ENCODE measurements around the gene SH3RF3.

The SH3RF3 gene

DNA sequence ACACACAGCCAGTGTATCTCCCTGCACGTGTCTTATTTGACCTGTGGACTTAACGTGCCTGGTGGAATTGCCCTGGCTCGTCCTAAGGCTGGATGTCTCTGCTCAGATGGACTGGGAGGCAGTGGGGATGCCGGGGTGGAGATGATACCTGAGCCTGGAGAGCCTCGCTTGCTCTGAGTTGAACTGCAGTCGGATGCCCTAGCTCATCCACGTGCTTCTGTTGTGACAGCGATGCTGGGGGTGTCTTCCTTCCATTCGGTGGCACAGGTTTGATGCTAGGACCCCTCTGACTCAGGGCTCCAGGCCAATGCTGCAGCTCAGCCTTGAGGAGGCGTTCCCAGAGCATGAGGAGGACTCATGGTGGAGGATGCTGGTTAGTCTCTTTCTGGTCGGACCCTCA is 117.6 kb downstream of the SH3RF3 start:
- no peak for DNase-seq

DNA sequence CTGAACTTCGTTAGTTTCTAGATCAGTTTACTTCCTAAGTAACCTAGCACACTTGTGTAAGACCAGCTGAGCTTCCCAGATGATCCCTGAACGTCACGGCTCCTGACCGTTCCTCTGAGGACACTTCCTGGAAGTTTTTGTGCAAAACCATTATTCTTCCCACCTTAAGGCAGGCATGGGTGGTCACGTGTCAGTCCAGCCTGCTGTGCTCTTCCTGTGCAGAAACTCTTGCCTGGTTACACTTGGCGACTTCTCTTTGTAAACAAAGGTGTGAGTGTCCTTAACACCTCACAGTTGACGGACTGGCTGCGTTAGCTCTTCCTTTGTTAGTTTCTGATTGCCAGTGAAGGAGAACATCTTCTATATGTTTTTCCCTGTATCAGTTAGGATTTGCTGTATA is 118.3 kb downstream of the SH3RF3 start:
- DNase-seq = no peak

DNA sequence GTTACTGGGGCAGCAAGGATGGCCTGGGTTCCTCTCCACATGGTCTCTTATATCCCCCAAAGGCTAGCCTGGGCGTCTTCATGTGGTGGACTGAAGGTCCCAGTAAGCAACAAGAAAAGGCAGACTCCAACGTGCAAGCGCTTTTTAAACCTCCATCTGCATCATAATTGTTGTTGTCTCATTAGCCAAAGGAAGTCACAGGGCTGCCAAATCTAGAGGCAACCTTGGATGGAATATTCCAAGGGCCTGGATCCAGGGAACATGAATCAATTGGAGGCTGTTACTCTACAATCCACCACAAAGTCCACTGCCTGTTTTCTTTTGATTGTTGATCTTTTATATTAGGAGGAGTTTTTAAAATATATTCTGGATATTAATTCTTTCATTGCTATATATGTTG is 118.8 kb downstream of the SH3RF3 start:
- no peak for DNase-seq

DNA sequence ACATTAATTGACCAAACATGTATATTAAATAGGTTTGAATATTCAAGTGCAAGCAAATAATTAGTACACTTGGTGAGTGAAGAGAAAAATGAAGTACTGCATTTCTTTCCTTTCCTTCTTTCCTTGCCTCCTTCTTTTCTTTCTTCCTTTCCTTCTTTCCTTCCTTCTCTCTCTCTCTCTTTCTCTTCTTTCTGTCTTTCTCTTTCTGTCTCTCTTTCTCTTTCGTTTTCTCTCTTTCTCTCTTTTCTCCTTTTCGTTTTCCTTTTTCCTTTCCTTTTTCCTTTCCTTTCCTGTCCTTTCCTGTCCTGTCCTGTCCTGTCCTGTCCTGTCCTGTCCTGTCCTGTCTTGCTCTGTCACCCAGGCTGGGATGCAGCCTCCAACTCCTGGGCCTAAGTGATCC is 119.6 kb downstream of the SH3RF3 start:
- no peak for DNase-seq

- DNase-seq = no peak
These were observed 124.2 kb downstream of the SH3RF3 start for GRCh38 chr2:109253217-109253616.

- DNase-seq = peak; percentile 84
These were observed 125.3 kb downstream of the SH3RF3 start for GRCh38 chr2:109254174-109254904.

DNA sequence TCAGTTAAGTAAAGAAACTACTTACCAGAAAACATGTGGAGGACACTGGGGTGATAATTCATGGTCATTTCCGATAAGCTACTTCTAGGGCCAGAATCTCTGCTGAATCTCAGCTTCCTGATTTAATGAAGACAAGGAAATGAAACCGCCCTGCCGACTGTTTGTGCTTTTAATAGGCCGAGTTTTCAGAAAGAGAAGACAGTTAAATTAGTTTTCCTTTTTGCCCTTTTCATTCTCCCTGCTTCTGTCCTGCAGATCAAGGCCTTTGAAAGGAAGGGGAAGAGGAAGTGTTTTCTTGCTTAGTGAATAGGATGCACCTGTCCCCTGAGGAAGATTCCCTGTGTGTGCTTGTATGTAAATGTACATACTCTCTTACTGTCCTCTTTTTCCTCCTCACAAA is 126.6 kb downstream of the SH3RF3 start:
- DNase-seq = peak; percentile 80

GRCh38 chr2:109256111-109256510 is 127.1 kb downstream of the SH3RF3 start:
- DNase-seq = no peak

DNA sequence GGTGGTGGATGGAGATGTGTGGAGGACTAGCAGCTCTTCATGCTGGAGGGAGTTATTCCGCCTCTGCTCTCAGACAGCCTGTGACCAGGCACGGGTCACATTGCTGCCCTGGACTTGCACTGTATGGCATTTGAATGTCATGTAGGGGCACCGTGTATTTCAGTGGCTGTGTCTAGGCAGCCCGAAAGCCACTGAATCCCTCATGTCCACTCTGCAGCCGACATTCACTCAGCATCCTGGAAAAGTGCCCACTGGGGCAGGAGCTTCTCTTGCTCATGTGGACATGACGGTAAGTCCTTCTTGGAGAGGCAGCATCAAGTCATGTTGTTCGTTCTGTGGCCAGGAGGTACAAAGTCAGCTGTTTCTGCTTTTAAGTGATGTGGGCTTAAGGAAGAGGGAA is 127.9 kb downstream of the SH3RF3 start:
- no peak for DNase-seq

- DNase-seq = no peak
These were observed 128.6 kb downstream of the SH3RF3 start for GRCh38 chr2:109257653-109258052.

DNA sequence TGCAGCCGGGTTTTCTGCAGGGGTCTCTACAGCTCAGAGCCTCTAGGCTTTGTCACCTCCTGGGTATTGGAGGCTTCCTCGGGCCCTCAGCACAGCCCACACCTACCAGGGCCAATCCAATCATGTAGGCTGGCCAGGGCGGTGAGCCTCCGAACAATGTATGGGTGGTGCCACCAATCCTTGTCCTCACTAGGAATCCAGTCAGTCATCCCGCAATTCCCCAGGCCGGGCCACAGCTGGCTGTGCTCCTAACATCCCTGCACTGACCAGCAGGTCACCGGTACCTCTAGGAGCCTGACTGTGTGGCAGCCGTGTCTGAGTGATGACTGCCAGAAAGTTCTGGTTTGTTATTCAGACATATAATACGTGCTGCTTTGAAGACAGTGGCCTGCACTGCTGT is 129.4 kb downstream of the SH3RF3 start:
- DNase-seq = no peak

DNA sequence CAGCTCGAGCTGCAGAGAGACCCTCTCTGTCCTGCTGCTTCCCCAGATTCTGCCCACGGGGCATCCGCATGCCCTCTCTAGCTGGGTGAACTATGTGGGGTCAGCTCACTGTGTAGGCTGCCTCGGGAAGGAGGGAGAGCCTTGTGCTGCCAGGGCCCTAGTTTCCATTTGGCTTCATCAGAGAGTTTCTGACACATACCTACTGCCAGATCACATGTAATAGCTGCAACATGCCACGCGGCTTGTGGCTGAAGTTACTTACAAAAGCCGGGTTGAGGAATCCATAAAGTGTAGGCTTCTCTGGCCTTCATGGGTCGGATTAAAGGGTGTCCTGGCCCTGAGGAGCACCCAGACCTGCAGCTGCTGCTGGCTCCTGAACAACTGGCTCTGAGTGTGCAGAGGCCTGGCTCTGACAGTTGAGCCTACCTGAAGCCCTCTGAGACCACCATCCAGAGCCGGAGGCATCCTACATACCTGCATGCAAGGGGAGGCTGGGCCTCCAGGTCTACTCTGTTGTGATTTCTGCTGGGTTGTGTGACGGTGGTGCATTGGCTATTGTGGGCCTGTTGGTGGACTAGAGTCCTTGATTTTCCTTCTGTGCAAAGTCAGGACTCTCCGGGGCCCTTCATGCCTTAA is 130.0 kb downstream of the SH3RF3 start:
- DNase-seq = no peak

DNA sequence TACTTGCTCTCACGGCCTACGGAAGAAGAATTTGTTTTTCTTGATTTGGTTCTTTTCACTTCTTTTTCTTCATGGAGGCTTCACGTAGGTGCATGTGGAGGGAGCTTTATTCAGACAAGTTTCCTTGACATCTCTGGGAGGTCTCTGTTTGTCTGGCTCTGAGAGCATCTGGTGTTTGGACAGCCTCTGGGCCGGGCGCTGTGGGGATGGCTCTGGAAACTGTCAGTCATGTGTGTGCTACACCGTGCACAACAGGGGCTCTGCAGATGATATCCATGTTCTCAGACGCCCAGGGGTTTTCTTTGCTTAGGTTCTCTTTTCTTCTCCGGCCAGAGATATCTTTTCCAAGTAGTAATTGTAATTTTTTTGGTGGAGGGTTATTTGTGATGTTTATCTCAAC is 130.7 kb downstream of the SH3RF3 start:
- no peak for DNase-seq

DNA sequence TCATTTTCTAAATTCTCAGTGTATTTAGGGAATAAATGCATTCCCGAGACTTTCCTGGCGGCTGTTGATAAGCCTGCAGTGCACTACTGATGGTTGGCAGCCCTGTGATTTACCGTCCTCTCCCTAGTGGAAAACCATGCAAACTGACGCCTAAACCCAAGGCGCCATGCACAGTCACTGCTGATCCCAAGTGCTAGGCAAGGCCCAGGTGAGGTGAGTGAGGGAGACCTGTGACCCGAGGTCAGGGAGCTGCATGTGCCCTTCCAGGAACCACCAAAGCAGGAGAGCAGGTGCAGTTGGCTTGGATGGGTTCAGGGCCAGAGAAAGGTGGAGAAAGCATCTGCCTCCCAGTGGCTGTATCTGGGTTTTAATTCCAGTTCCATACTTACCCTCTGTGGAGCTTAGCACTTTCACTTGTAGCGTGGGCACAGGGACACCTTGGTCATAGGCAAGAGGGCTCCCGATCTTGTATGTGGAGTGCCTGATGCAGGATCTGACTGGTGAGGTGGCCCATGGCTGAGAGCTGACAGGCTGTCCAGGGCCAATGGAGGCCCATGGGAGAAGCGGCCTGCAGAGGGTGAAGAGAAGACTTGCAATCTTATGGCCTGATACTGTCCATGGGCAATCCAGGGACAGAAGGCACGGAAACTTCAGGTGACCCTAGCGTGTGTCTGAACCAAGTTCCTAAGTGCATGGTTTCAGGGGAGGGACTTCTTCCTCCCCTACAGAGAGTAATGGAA is 131.3 kb downstream of the SH3RF3 start:
- DNase-seq = no peak

DNA sequence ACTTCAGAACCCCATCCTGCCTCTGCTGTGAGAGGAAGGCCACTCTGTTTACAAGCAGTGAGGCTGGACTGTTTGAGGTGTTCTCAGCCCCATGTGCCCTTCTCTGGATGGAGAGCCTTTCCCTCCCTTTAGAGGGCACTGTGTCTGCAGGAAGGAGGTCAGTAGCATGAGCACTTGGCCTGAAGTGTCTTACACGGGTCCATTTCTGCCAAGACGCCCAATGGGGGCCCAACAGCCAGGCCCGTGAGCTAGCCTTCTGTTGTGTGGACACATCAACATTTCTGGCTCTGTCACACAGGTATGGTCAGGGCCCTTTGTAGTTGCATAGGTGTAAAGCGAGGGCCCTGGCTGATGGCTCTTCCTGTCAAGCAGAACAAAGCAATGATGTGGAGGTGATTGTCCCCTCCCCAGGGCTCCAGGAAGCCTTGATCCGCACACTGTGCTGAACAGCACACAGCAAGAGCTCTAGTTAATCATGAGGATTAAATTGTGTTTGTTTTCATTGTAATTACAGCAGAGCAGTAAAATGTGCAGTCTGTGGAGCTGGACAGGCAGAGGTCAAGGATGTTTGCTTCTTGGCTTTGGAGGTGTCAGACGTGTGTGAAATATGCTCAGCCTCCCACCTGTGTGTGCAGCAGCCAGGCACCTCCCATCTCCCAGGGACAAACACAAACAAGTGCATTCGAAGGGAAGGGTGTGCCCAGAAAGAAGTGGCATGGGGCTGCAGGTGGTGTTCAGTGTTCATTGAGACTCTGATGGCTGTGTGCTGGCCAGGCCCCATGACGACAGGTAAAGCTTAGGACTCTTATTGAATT is 132.1 kb downstream of the SH3RF3 start:
- peak; percentile 32 for DNase-seq

DNA sequence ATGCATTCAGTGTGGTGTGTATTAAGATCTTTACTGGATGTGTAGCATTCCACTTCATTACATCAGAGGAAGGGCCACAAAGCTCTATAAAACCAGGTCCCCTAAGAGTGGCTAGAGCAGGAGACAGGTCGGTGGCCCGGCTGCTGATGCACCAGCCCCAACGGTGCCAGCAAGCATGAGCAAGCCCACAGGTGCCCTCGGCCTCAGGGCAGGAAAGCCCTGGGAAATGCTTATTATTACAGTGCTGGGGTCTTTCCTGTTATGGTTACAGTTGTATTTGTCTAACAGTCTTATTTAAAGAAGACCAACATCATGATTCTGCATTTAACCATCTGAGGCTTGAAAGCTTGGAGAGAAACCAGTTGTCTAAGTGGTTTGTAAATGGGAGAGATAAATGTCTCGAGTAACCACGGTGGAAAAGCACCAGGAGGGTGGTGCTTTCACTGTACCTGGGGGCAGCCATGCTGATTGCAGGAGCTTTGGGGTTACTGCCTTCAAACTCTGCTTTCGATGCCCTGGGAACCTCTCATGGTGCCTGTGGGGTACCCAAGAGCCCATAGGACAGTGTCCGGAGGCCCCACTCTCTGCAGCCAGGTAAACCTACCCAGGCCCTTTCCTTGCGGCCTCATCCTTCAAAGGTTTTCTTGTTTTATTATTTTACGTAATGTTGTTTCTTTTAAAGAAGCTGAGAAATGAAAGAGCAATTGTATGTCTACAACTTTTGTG is 133.1 kb downstream of the SH3RF3 start:
- no peak for DNase-seq

- no peak for DNase-seq
These were observed 135.8 kb downstream of the SH3RF3 start for GRCh38 chr2:109264595-109265328.

- DNase-seq = no peak
These were observed 136.4 kb downstream of the SH3RF3 start for GRCh38 chr2:109265369-109265768.

GRCh38 chr2:109265953-109266352 is 136.9 kb downstream of the SH3RF3 start:
- no peak for DNase-seq

- no peak for DNase-seq
These were observed 137.5 kb downstream of the SH3RF3 start for GRCh38 chr2:109266496-109266895.

DNA sequence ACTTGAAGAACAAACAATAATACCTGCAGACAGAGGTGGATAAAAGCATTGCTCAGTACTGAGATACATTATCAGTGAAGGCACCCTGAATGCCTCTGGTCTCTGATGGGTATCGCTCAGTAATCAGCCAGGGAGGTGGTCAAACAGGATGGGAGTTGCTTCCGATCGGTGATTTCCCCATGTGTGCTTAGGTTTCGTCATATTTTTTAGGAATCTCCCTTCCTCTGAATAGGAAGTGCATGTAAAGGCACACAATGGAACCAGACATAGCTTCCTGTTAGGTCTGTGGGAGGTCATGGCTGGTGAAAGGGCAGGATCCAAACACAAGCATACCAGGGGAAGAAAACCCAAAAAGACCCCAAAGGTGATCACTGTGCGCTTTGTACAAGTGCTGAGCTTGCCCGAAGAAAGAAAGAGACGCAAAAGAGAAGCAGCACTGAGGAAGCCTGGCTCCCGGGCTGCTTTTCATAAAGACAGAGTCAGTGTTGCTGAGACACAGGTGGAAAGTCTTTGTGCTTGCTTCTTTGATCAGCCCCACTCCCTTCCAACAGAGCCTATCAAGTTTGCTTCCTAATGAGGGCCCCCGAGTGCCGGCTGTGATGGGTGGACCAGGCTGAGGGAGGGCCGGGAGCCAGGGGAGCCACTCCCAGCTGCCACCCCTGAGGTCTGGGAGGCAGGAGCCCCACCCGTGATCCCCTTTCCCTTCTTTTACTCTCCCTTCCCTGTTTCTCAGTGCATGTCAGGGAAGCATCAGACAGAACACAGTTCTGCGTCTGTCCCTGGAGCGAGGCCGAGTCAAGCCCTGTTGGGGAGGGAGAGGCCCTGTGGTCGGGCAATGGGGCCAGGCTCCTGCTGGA is 138.2 kb downstream of the SH3RF3 start:
- DNase-seq = no peak

All from MV-4-11 (cell line).